B cell (primary cell): ENCODE data around the gene METTL27. TPM values are rescaled to one million over a fixed set of nuclear protein-coding genes. Genes with fewer than 3 reads are reported as not detected.

Source experiments
- ATAC-seq: fragments of 200-7000 bp; cut with Tn5 transposase; one replicate; pipeline ENCODE4 v1.10.0; 2021; ENCODE audit warnings: low read depth, mild to moderate bottlenecking, moderate number of reproducible peaks, moderate library complexity
- CTCF ChIA-PET: fragments of 350-600 bp; sonication (Branson Sonifier 250); formaldehyde crosslinking; loops from one replicate; lab custom pipeline; 2021; ENCODE audit warnings: antibody characterized with exemption, inconsistent platforms; lab: Charles Lee
- POLR2A ChIA-PET: fragments of 350-600 bp; sonication (Branson Sonifier 250); formaldehyde crosslinking; loops from one replicate; lab custom pipeline; 2021; ENCODE audit warnings: antibody characterized with exemption; lab: Charles Lee
- DNase-seq: peaks from one replicate; pipeline ENCODE4 v3.0.0; 2013
- H2AFZ ChIP-seq: 2 replicates; pipeline ENCODE4 v1.6.1; 2012; ENCODE audit warnings: mild to moderate bottlenecking, low read depth, low read length; ENCODE audit not compliant: insufficient read depth, poor library complexity, severe bottlenecking
- H3K27ac ChIP-seq, 2 donors: 1 replicate in 1 of 2; 2 replicates in 1 of 2; pipeline ENCODE4 v1.5.1; 2012 to 2013; ENCODE audit warnings: low read length in 2 of 2, mild to moderate bottlenecking in 2 of 2, moderate library complexity in 1 of 2
- H3K27me3 ChIP-seq, 4 experiments: fragments of 200-600 bp in 1 of 4; sonication (generic) in 1 of 4; replicated peaks in 1 of 4; 1 replicate in 2 of 4; 2 replicates in 2 of 4; pipeline versions ENCODE4 v1.6.1 to v1.7.0; 2013 to 2016; ENCODE audit warnings: low read length in 3 of 4, mild to moderate bottlenecking in 2 of 4, mixed read lengths in 1 of 4, moderate library complexity in 1 of 4; ENCODE audit not compliant: insufficient read depth in 4 of 4, control insufficient read depth in 3 of 4; ENCODE audit errors: control extremely low read depth in 1 of 4
- H3K36me3 ChIP-seq, 2 experiments: replicated peaks in 1 of 2; 1 replicate in 1 of 2; 2 replicates in 1 of 2; pipeline versions ENCODE4 v1.6.1 to v1.7.1; 2013; ENCODE audit warnings: low read length in 1 of 2; ENCODE audit not compliant: insufficient read depth in 2 of 2, control insufficient read depth in 1 of 2; ENCODE audit errors: control extremely low read depth in 1 of 2, extremely low read depth in 1 of 2
- H3K4me1 ChIP-seq, 2 donors: fragments of 200-600 bp in 1 of 2; sonication (generic) in 1 of 2; 1 replicate in 1 of 2; 2 replicates in 1 of 2; pipeline versions ENCODE4 v1.5.1 to v1.6.1; 2013 to 2017; ENCODE audit warnings: low read length in 2 of 2; ENCODE audit not compliant: control insufficient read depth in 2 of 2, insufficient read depth in 2 of 2
- H3K4me2 ChIP-seq: replicated peaks from 2 replicates; pipeline ENCODE3; 2012; ENCODE audit warnings: mild to moderate bottlenecking, low read depth, low read length; ENCODE audit not compliant: poor library complexity, severe bottlenecking
- H3K4me3 ChIP-seq, 5 experiments: fragments of 200-600 bp in 1 of 5; sonication (generic) in 1 of 5; 1 replicate in 3 of 5; 2 replicates in 2 of 5; pipeline versions ENCODE4 v1.5.1 to v1.7.0; 2011 to 2016; ENCODE audit warnings: low read length in 4 of 5, mild to moderate bottlenecking in 4 of 5, low read depth in 2 of 5, control low read depth in 1 of 5, moderate library complexity in 1 of 5; ENCODE audit not compliant: insufficient read depth in 1 of 5; ENCODE audit errors: control extremely low read depth in 1 of 5, extremely low read depth in 1 of 5
- H3K79me2 ChIP-seq: fragments of 200-600 bp; sonication (generic); one replicate; pipeline ENCODE4 v1.6.0; 2016; ENCODE audit warnings: low read length; ENCODE audit not compliant: control insufficient read depth, insufficient read depth
- H3K9ac ChIP-seq: fragments of 200-600 bp; sonication (generic); 2 replicates; pipeline ENCODE4 v1.6.1; 2017; ENCODE audit warnings: mild to moderate bottlenecking, low read length, moderate library complexity
- H3K9me3 ChIP-seq, 3 donors: one replicate each; pipeline versions ENCODE4 v1.6.1 to v1.7.1; 2013; ENCODE audit warnings: low read length in 2 of 3; ENCODE audit not compliant: control insufficient read depth in 2 of 3, insufficient read depth in 1 of 3; ENCODE audit errors: control extremely low read depth in 1 of 3
- H4K20me1 ChIP-seq: 2 replicates; pipeline ENCODE4 v1.6.0; 2012; ENCODE audit warnings: mild to moderate bottlenecking, low read length; ENCODE audit not compliant: insufficient read depth, control insufficient read depth, poor library complexity, severe bottlenecking
- H3K27ac Mint-ChIP-seq: one replicate; pipeline ENCODE4 v1.8.0; 2021; ENCODE audit warnings: mixed read lengths
- H3K27me3 Mint-ChIP-seq: one replicate; pipeline ENCODE4 v1.8.0; 2021; ENCODE audit warnings: mixed read lengths
- H3K4me1 Mint-ChIP-seq: one replicate; pipeline ENCODE4 v1.8.0; 2021; ENCODE audit warnings: mixed read lengths
- H3K4me3 Mint-ChIP-seq: one replicate; pipeline ENCODE4 v1.8.0; 2021; ENCODE audit warnings: mixed read lengths
- H3K9me3 Mint-ChIP-seq: one replicate; pipeline ENCODE4 v1.8.0; 2022; ENCODE audit warnings: mixed read lengths; ENCODE audit not compliant: insufficient read depth
- CTCF ChIP-seq: fragments of 200-600 bp; IDR thresholded peaks from one replicate; pipeline ENCODE4 v1.8.0; 2022; ENCODE audit warnings: antibody characterized with exemption, mild to moderate bottlenecking
- EZH2 ChIP-seq: IDR thresholded peaks from 2 replicates; pipeline ENCODE4 v1.6.1; 2012; ENCODE audit warnings: borderline replicate concordance, low read depth, mild to moderate bottlenecking, moderate library complexity, low read length; ENCODE audit not compliant: insufficient read depth, poor library complexity, severe bottlenecking
- WGBS: methylation state at CpG from one replicate; pipeline ENCODE4 v1.1.5; 2013; ENCODE audit warnings: missing lambda C conversion rate; ENCODE audit not compliant: insufficient coverage; 5-methylcytosine and 5-hydroxymethylcytosine counted together
- intact Hi-C: fragments of 100-400 bp; cut with micrococcal nuclease; formaldehyde crosslinking; loops from one replicate; pipeline ENCODE4 v1.10.0; 2022
- polyA plus RNA-seq: library from polyadenylated mRNA; depleted of rRNA; stranded (reverse); fragments of >200 nt; gene quantifications from 2 replicates; pipeline ENCODE4 v1.2.3, GENCODE V29; 2012
- total RNA-seq, 2 donors: library from RNA; stranded (reverse); fragments of 120-200 nt in 1 of 2; gene quantifications; 1 replicate in 1 of 2; 2 replicates in 1 of 2; pipeline versions ENCODE4 v1.2.3 to v1.2.4, GENCODE V29; 2013 to 2022

METTL27 gene
- total and polyA plus RNA-seq, 2 donors (not counting 1 experiment from before 2014, with no cell fraction given): 0.37 to 1.5 TPM

GRCh38 chr7:73876973-73877372 is 34.7 kb upstream of the METTL27 start:
- CTCF ChIA-PET: no interaction called here
- no peak for ATAC-seq
- intact Hi-C loops: no loop called here

GRCh38 chr7:73876361-73876760 is 34.0 kb upstream of the METTL27 start:
- 99% methylated on average over 8 of the region's 8 CpGs for WGBS
- ChIA-PET CTCF (no interaction called here), POLR2A (no interaction called here)
- no peak for DNase-seq
- no peak overlapping the region for H3K4me3 Mint-ChIP-seq
- Histone ChIP-seq H3K9me3 (no peaks in the 10 kb centered on the region), H2AFZ (no peak overlapping the region), H3K4me2 (no peak overlapping the region), H3K4me3 (no peak overlapping the region), H4K20me1 (no peaks in the 10 kb centered on the region), H3K79me2 (no peaks in the 10 kb centered on the region), H3K9ac (no peak overlapping the region), H3K27me3 (peaks cover 0 to 7% (median 0%) of the 10 kb centered on the region in 4 experiments), H3K27ac (no peak overlapping the region), H3K36me3 (no peaks in the 10 kb centered on the region), H3K4me1 (no peaks in the 10 kb centered on the region)
- H3K9me3 Mint-ChIP-seq: no peaks in the 10 kb centered on the region
- no peaks in the 10 kb centered on the region for H3K4me1 Mint-ChIP-seq
- no peak overlapping the region for H3K27ac Mint-ChIP-seq
- no peak for ATAC-seq
- peaks cover 9% of the 10 kb centered on the region for H3K27me3 Mint-ChIP-seq
- TF ChIP-seq EZH2 (no peak), CTCF (no peak)
- intact Hi-C loops: no loop called here

More at GRCh38 chr7:73876973-73877372, 34.7 kb upstream of the METTL27 start:
- no peak overlapping the region for H3K4me3 Mint-ChIP-seq
- H3K9me3 Mint-ChIP-seq: no peaks in the 10 kb centered on the region
- POLR2A ChIA-PET: no interaction called here
- H3K4me2 ChIP-seq: no peak overlapping the region
- peaks cover 9% of the 10 kb centered on the region for H3K27me3 Mint-ChIP-seq
- TF ChIP-seq EZH2 (no peak), CTCF (no peak)
- H3K27ac Mint-ChIP-seq: no peak overlapping the region
- no peaks in the 10 kb centered on the region for H3K4me1 ChIP-seq
- H3K79me2 ChIP-seq: no peaks in the 10 kb centered on the region
- H3K27ac ChIP-seq: no peak overlapping the region
- WGBS: 95% methylated on average over 12 of the region's 12 CpGs
- H3K9me3 ChIP-seq: no peaks in the 10 kb centered on the region
- no peaks in the 10 kb centered on the region for H4K20me1 ChIP-seq
- H2AFZ ChIP-seq: no peak overlapping the region
- DNase-seq: no peak
- H3K9ac ChIP-seq: no peak overlapping the region
- no peaks in the 10 kb centered on the region for H3K36me3 ChIP-seq
- peaks cover 0 to 11% (median 0%) of the 10 kb centered on the region in 4 experiments for H3K27me3 ChIP-seq
- no peak overlapping the region for H3K4me3 ChIP-seq
- no peaks in the 10 kb centered on the region for H3K4me1 Mint-ChIP-seq
